Measurements from ENCODE around the gene DCUN1D1.

GRCh38 chr3:182896553-182896952 is 83.8 kb downstream of the DCUN1D1 start:
- TF ChIP-seq CTCF (IDR thresholded peaks at IDR 0.05) (no peak), POLR2A (IDR thresholded peaks at IDR 0.05) (no peak), POLR2AphosphoS5 (IDR thresholded peaks at IDR 0.05; ENCODE audit: insufficient read depth in 1 of 2, low read depth in 1 of 2) (no peak)
